CD14-positive monocyte (primary cell): ENCODE data around the gene HSPG2. TPM values are rescaled to one million over a fixed set of nuclear protein-coding genes. Genes with fewer than 3 reads are reported as not detected.

Experiments
- DNase-seq, 3 donors: peaks; one replicate each; pipeline ENCODE4 v3.0.0-alpha.2; 2011 to 2022
- H2AFZ ChIP-seq: 2 replicates; pipeline ENCODE4 v1.6.0; 2012; ENCODE audit warnings: mild to moderate bottlenecking, low read depth, low read length, inconsistent platforms; ENCODE audit not compliant: insufficient read depth, poor library complexity, severe bottlenecking
- H3K27ac ChIP-seq, 2 donors: 1 replicate in 1 of 2; 2 replicates in 1 of 2; pipeline ENCODE4 v1.5.1; 2012 to 2013; ENCODE audit warnings: low read length in 2 of 2, control low read depth in 1 of 2, inconsistent platforms in 1 of 2, low read depth in 1 of 2, mild to moderate bottlenecking in 1 of 2
- H3K27me3 ChIP-seq, 2 donors: one replicate each; pipeline versions ENCODE4 v1.6.0 to v1.6.1; 2011 to 2013; ENCODE audit warnings: low read length in 2 of 2; ENCODE audit not compliant: control insufficient read depth in 2 of 2, insufficient read depth in 2 of 2
- H3K36me3 ChIP-seq, 2 donors: replicated peaks in 1 of 2; 1 replicate in 1 of 2; 2 replicates in 1 of 2; pipeline versions ENCODE4 v1.5.1 to v1.6.1; 2012 to 2013; ENCODE audit warnings: low read length in 2 of 2, control low read depth in 1 of 2, inconsistent platforms in 1 of 2, mild to moderate bottlenecking in 1 of 2; ENCODE audit not compliant: insufficient read depth in 2 of 2, control insufficient read depth in 1 of 2
- H3K4me1 ChIP-seq, 2 donors: 1 replicate in 1 of 2; 2 replicates in 1 of 2; pipeline versions ENCODE4 v1.5.1 to v1.6.1; 2012 to 2013; ENCODE audit warnings: low read length in 2 of 2, control low read depth in 1 of 2, inconsistent platforms in 1 of 2, mild to moderate bottlenecking in 1 of 2, moderate library complexity in 1 of 2; ENCODE audit not compliant: insufficient read depth in 2 of 2, control insufficient read depth in 1 of 2
- H3K4me2 ChIP-seq: replicated peaks from 2 replicates; pipeline ENCODE3; 2012; ENCODE audit warnings: low read length, moderate library complexity, mild to moderate bottlenecking; ENCODE audit not compliant: poor library complexity, severe bottlenecking; ENCODE audit errors: extremely low read depth
- H3K4me3 ChIP-seq, 3 experiments: fragments of 200-600 bp in 1 of 3; sonication (generic) in 1 of 3; replicated peaks in 1 of 3; 1 replicate in 2 of 3; 2 replicates in 1 of 3; pipeline ENCODE4 v1.5.1; 2011 to 2013; ENCODE audit warnings: low read length in 3 of 3, mild to moderate bottlenecking in 3 of 3, control low read depth in 2 of 3, low read depth in 2 of 3, inconsistent platforms in 1 of 3, moderate library complexity in 1 of 3
- H3K79me2 ChIP-seq: 2 replicates; pipeline ENCODE4 v1.6.0; 2012; ENCODE audit warnings: mild to moderate bottlenecking, control low read depth, inconsistent platforms, low read length, moderate library complexity; ENCODE audit not compliant: insufficient read depth
- H3K9ac ChIP-seq: 2 replicates; pipeline ENCODE4 v1.6.0; 2017; ENCODE audit warnings: low read length, mild to moderate bottlenecking; ENCODE audit not compliant: insufficient read depth, poor library complexity, severe bottlenecking
- H3K9me3 ChIP-seq, 2 donors: replicated peaks in 1 of 2; 1 replicate in 1 of 2; 2 replicates in 1 of 2; pipeline versions ENCODE4 v1.5.1 to v1.6.1; 2012 to 2013; ENCODE audit warnings: low read length in 2 of 2, control low read depth in 1 of 2; ENCODE audit not compliant: control insufficient read depth in 1 of 2, insufficient read depth in 1 of 2
- H4K20me1 ChIP-seq: 2 replicates; pipeline ENCODE4 v1.6.0; 2012; ENCODE audit warnings: mild to moderate bottlenecking, low read length, control low read depth, moderate library complexity; ENCODE audit not compliant: insufficient read depth
- H3K27ac Mint-ChIP-seq, 7 donors: one replicate each; pipeline ENCODE4 v1.8.0; 2020; ENCODE audit warnings: mild to moderate bottlenecking in 7 of 7, mixed read lengths in 7 of 7, moderate library complexity in 6 of 7, inconsistent platforms in 2 of 7
- H3K27me3 Mint-ChIP-seq, 3 donors: one replicate each; pipeline ENCODE4 v1.8.0; 2021 to 2022; ENCODE audit warnings: low read depth in 3 of 3, mild to moderate bottlenecking in 3 of 3, mixed read lengths in 3 of 3, moderate library complexity in 3 of 3, inconsistent platforms in 1 of 3
- H3K36me3 Mint-ChIP-seq, 2 donors: one replicate each; pipeline ENCODE4 v1.8.0; 2020; ENCODE audit warnings: mixed read lengths in 2 of 2, inconsistent platforms in 1 of 2, mild to moderate bottlenecking in 1 of 2
- H3K4me1 Mint-ChIP-seq: one replicate; pipeline ENCODE4 v1.8.0; 2020; ENCODE audit warnings: mild to moderate bottlenecking, mixed read lengths
- H3K4me3 Mint-ChIP-seq, 2 donors: one replicate each; pipeline ENCODE4 v1.8.0; 2020; ENCODE audit warnings: mild to moderate bottlenecking in 2 of 2, mixed read lengths in 2 of 2, moderate library complexity in 1 of 2
- H3K9me3 Mint-ChIP-seq, 7 donors: one replicate each; pipeline ENCODE4 v1.8.0; 2020 to 2022; ENCODE audit warnings: mixed read lengths in 7 of 7, mild to moderate bottlenecking in 6 of 7, moderate library complexity in 6 of 7, inconsistent platforms in 2 of 7
- CTCF ChIP-seq: fragments of 200-600 bp; IDR thresholded peaks from one replicate; pipeline ENCODE4 v1.8.0; 2022; ENCODE audit warnings: antibody characterized with exemption, mild to moderate bottlenecking
- WGBS: methylation state at CpG from one replicate; pipeline ENCODE4 v1.1.5; 2013; ENCODE audit warnings: missing lambda C conversion rate; ENCODE audit not compliant: insufficient coverage; 5-methylcytosine and 5-hydroxymethylcytosine counted together
- intact Hi-C, 2 donors: fragments of 100-400 bp; cut with micrococcal nuclease; formaldehyde crosslinking; loops; one replicate each; pipeline versions ENCODE4 v1.15.0 to v1.15.1; 2023
- polyA plus RNA-seq, 3 donors: library from polyadenylated mRNA; depleted of rRNA in 1 of 3; unstranded in 2 of 3; stranded (reverse) in 1 of 3; fragments of 300-500 nt in 2 of 3; fragments of >200 nt in 1 of 3; fragmentation: Illumina TruSeq in 2 of 3; gene quantifications; 1 replicate in 2 of 3; 2 replicates in 1 of 3; pipeline ENCODE4 v1.2.3, GENCODE V29; 2012 to 2021

The HSPG2 gene
- polyA plus RNA-seq, 3 donors: 0.44 TPM; not detected in 2

GRCh38 chr1:21903638-21904453, 33.3 kb downstream of the HSPG2 start:
- no peak overlapping the region for H3K27ac Mint-ChIP-seq
- no peaks in the 10 kb centered on the region for H3K36me3 ChIP-seq
- H3K27ac ChIP-seq: no peak overlapping the region
- H3K4me2 ChIP-seq: no peak overlapping the region
- H3K9me3 ChIP-seq: no peaks in the 10 kb centered on the region
- H3K36me3 Mint-ChIP-seq: no peaks in the 10 kb centered on the region
- H3K4me1 ChIP-seq: no peaks in the 10 kb centered on the region
- H3K4me3 Mint-ChIP-seq: no peak overlapping the region
- H2AFZ ChIP-seq: no peak overlapping the region
- H3K79me2 ChIP-seq: no peaks in the 10 kb centered on the region
- no peaks in the 10 kb centered on the region for H3K9me3 Mint-ChIP-seq
- peaks cover 8% of the 10 kb centered on the region for H3K4me1 Mint-ChIP-seq
- no peak for TF ChIP-seq CTCF
- H4K20me1 ChIP-seq: no peaks in the 10 kb centered on the region
- H3K27me3 Mint-ChIP-seq: peaks cover 1 to 6% (median 5%) of the 10 kb centered on the region in 3 donors
- intact Hi-C loops: no loop called here
- no peaks in the 10 kb centered on the region for H3K27me3 ChIP-seq
- no peak for DNase-seq
- no peak overlapping the region for H3K4me3 ChIP-seq
- 57% methylated on average over 24 of the region's 26 CpGs for WGBS
- H3K9ac ChIP-seq: no peak overlapping the region

- no peak for TF ChIP-seq CTCF
- Histone ChIP-seq H2AFZ (no peak overlapping the region), H3K4me3 (no peak overlapping the region), H3K27me3 (no peaks in the 10 kb centered on the region), H3K4me1 (no peaks in the 10 kb centered on the region), H3K27ac (no peak overlapping the region), H3K9ac (no peak overlapping the region), H4K20me1 (no peaks in the 10 kb centered on the region), H3K79me2 (no peaks in the 10 kb centered on the region), H3K4me2 (no peak overlapping the region), H3K36me3 (no peaks in the 10 kb centered on the region), H3K9me3 (no peaks in the 10 kb centered on the region)
- DNase-seq: no peak
- WGBS: 49% methylated on average over 17 of the region's 20 CpGs
- Mint-ChIP-seq H3K9me3 (no peaks in the 10 kb centered on the region), H3K4me3 (no peak overlapping the region), H3K27ac (no peak overlapping the region), H3K36me3 (no peaks in the 10 kb centered on the region), H3K27me3 (peaks cover 1 to 6% (median 6%) of the 10 kb centered on the region in 3 donors), H3K4me1 (peaks cover 8% of the 10 kb centered on the region)
- intact Hi-C loops: no loop called here
These were observed 34.8 kb downstream of the HSPG2 start for GRCh38 chr1:21902026-21903012.
